Body of pancreas (tissue), 4 donors: ENCODE data around the gene SLC27A6.

Experiments used
- POLR2A ChIP-seq, 3 donors: fragments of 450-650 bp; IDR thresholded peaks; one replicate each; pipeline ENCODE4 v1.6.1; 2016; ENCODE audit warnings: antibody characterized with exemption in 3 of 3, mild to moderate bottlenecking in 2 of 3
- TF ChIP-seq, protein P1 (sequence below), 7 experiments: fragments of 450-650 bp in 4 of 7; fragments of 200-600 bp in 3 of 7; sonication (generic) in 3 of 7; IDR thresholded peaks; one replicate each; pipeline ENCODE4 v1.5.1; 2016 to 2019; ENCODE audit warnings: antibody characterized with exemption in 7 of 7

DNA sequence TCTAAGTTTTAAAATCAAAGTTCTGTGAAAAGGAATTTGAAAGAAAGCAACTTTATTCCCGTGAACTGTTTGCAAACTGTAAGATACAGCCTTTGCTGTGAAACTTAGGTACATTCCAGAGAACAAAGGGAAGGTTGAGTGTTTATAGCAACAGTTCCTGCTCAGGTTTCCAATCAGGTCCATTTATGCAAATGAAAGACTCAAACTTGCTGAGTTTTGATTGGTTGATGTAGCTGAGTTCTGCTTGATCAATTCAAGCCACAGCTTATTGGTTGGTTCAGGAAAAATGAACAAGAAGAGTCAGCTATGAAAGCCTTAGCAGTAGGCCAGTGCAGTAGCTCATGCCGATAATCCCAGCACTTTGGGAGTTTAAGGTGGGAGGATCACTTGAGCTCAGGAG, 37.9 kb downstream of the SLC27A6 start:
- TF ChIP-seq, protein P1, sequence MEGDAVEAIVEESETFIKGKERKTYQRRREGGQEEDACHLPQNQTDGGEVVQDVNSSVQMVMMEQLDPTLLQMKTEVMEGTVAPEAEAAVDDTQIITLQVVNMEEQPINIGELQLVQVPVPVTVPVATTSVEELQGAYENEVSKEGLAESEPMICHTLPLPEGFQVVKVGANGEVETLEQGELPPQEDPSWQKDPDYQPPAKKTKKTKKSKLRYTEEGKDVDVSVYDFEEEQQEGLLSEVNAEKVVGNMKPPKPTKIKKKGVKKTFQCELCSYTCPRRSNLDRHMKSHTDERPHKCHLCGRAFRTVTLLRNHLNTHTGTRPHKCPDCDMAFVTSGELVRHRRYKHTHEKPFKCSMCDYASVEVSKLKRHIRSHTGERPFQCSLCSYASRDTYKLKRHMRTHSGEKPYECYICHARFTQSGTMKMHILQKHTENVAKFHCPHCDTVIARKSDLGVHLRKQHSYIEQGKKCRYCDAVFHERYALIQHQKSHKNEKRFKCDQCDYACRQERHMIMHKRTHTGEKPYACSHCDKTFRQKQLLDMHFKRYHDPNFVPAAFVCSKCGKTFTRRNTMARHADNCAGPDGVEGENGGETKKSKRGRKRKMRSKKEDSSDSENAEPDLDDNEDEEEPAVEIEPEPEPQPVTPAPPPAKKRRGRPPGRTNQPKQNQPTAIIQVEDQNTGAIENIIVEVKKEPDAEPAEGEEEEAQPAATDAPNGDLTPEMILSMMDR (IDR thresholded peaks at IDR 0.05), result no peak
- TF ChIP-seq POLR2A (IDR thresholded peaks at IDR 0.05), result no peak
